Fibroblast of lung (primary cell): Measurements from ENCODE around the gene MRPL58.

Source experiments
- EZH2 ChIP-seq: IDR thresholded peaks from 2 replicates; pipeline ENCODE4 v1.5.1; 2012; ENCODE audit warnings: low read length, control low read depth, mild to moderate bottlenecking; ENCODE audit errors: missing control alignments
- TF ChIP-seq, protein P1 (sequence below), 2 donors: IDR thresholded peaks in 1 of 2; conservative IDR thresholded peaks in 1 of 2; 1 replicate in 1 of 2; 2 replicates in 1 of 2; pipeline ENCODE4 v1.5.1; 2011 to 2012; ENCODE audit warnings: low read length in 2 of 2, control low read depth in 1 of 2, inconsistent platforms in 1 of 2, low read depth in 1 of 2, mild to moderate bottlenecking in 1 of 2

- TF ChIP-seq, protein P1, sequence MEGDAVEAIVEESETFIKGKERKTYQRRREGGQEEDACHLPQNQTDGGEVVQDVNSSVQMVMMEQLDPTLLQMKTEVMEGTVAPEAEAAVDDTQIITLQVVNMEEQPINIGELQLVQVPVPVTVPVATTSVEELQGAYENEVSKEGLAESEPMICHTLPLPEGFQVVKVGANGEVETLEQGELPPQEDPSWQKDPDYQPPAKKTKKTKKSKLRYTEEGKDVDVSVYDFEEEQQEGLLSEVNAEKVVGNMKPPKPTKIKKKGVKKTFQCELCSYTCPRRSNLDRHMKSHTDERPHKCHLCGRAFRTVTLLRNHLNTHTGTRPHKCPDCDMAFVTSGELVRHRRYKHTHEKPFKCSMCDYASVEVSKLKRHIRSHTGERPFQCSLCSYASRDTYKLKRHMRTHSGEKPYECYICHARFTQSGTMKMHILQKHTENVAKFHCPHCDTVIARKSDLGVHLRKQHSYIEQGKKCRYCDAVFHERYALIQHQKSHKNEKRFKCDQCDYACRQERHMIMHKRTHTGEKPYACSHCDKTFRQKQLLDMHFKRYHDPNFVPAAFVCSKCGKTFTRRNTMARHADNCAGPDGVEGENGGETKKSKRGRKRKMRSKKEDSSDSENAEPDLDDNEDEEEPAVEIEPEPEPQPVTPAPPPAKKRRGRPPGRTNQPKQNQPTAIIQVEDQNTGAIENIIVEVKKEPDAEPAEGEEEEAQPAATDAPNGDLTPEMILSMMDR (conservative IDR thresholded peaks at IDR 0.05 in 1 of 2, IDR thresholded peaks at IDR 0.05 in 1 of 2; ENCODE audit: low read depth in 1 of 2, low read length in 2 of 2) = no peak
- TF ChIP-seq EZH2 = no peak
These were observed 34.7 kb upstream of the MRPL58 start for GRCh38 chr17:74977802-74978201.
